Panc1 (cell line): ENCODE measurements around the gene OR51F2.

ENCODE experiments used
- CTCF ChIP-seq: fragments of 450-650 bp; IDR thresholded peaks from 2 replicates; pipeline ENCODE4 v1.5.1; 2017; ENCODE audit warnings: mild to moderate bottlenecking
- POLR2AphosphoS5 ChIP-seq: IDR thresholded peaks from 2 replicates; pipeline ENCODE4 v1.6.1; 2012; ENCODE audit warnings: mild to moderate bottlenecking, low read depth, low read length, moderate library complexity
- REST ChIP-seq, 2 experiments: IDR thresholded peaks; 2 replicates each; pipeline ENCODE4 v1.6.1; 2011 to 2012; ENCODE audit warnings: low read depth in 2 of 2, control low read depth in 1 of 2, low read length in 1 of 2, mild to moderate bottlenecking in 1 of 2, moderate library complexity in 1 of 2; ENCODE audit not compliant: insufficient read depth in 1 of 2
- SIN3A ChIP-seq: IDR thresholded peaks from 2 replicates; pipeline ENCODE4 v1.6.1; 2012; ENCODE audit warnings: low read depth, mild to moderate bottlenecking, low read length, moderate library complexity, borderline replicate concordance; ENCODE audit not compliant: insufficient read depth

- no peak for TF ChIP-seq CTCF
- TF ChIP-seq POLR2AphosphoS5, result no peak
- no peak for TF ChIP-seq REST (IDR thresholded peaks at IDR 0.05; ENCODE audit: insufficient read depth in 1 of 2, low read depth in 2 of 2, low read length in 1 of 2)
- TF ChIP-seq SIN3A, result no peak
Observed at GRCh38 chr11:4830346-4830745, 9.2 kb downstream of the OR51F2 start.
